ENCODE data around the gene TMEM52. TPM values are rescaled to one million over a fixed set of nuclear protein-coding genes. Genes with fewer than 3 reads are reported as not detected.

Gene TMEM52
- total and polyA plus RNA-seq, 2 of the 13 experiments (the other 11 are each of a cell fraction or from before 2014, with no cell fraction given): 13.2 to 18.7 TPM

DNA sequence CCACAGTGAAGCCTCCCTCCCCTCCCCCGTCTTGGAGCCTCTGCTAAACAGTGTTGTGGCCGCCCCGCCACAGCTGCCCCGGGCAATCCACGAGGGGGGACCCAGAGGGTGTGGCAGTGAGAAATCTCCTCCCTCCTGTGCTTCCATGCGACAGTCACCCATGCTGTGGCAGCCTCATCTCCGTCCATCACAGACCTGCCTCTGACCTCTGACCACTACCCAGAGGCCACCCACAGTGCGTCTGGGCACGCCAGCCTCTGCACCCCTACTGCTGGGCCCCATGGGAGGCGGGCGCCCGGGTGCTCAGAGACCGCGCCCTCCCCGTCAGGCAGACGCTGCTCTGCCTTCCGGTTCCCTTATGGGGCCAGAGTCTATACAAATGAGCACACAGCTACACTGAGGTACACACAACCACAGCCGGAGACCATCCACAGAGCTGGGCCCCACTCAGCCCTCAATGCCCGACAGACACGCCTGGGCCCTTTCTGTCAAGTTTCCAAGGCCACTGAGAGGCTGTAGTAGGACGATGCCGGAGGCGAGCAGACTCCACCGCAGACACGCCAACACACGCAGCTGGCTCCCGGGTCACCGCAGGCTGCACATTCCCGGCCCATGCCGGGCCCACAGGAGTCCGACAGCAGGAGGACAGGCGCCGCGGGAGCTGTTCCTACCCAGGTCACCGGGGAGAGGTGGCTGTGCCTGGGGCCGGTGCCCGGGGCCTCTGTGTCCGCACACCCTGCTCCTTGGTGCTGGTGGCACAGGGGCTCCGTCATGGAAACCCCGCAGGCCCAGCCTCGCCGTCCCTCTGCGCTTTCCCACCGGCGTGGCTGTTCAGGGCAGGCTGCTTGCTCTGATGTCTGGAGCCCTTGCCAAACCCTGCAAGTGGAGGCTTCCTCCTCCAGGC, 23.9 kb upstream of the TMEM52 start (continued):
- TF ChIP-seq, protein P1, sequence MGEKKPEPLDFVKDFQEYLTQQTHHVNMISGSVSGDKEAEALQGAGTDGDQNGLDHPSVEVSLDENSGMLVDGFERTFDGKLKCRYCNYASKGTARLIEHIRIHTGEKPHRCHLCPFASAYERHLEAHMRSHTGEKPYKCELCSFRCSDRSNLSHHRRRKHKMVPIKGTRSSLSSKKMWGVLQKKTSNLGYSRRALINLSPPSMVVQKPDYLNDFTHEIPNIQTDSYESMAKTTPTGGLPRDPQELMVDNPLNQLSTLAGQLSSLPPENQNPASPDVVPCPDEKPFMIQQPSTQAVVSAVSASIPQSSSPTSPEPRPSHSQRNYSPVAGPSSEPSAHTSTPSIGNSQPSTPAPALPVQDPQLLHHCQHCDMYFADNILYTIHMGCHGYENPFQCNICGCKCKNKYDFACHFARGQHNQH (CRISPR knock-in tag; IDR thresholded peaks at IDR 0.05): peak; percentile 85
- peak; percentile 51; the same call in 1 of the 2 replicates for TF ChIP-seq XBP1 (CRISPR knock-in tag; IDR thresholded peaks at IDR 0.05)
- peak; percentile 89 for TF ChIP-seq GABPB1 (CRISPR knock-in tag; IDR thresholded peaks at IDR 0.05)
- TF ChIP-seq SYNCRIP (IDR thresholded peaks at IDR 0.05; ENCODE audit: insufficient read depth, low read depth, low read length): no peak
- TF ChIP-seq FOXK2 (IDR thresholded peaks at IDR 0.05): no peak
- TF ChIP-seq ZNF543 (CRISPR knock-in tag; IDR thresholded peaks at IDR 0.05): peak; percentile 95
- TF ChIP-seq FOXO1 (CRISPR knock-in tag; IDR thresholded peaks at IDR 0.05): peak; percentile 28; the same call in 1 of the 2 replicates
- no peak; the same call in none of the 2 replicates for TF ChIP-seq ZNF431 (CRISPR knock-in tag; IDR thresholded peaks at IDR 0.05; ENCODE audit: borderline replicate concordance, low read depth)
- peak; percentile 82 for TF ChIP-seq SOX5 (CRISPR knock-in tag; IDR thresholded peaks at IDR 0.05; ENCODE audit: borderline replicate concordance)
- TF ChIP-seq ZNF44 (CRISPR knock-in tag; IDR thresholded peaks at IDR 0.05): no peak; the same call in 1 of the 2 replicates
- TF ChIP-seq ZNF546 (CRISPR knock-in tag; conservative IDR thresholded peaks at IDR 0.05): 0 out of 2 replicates have a peak, but pooled peaks have one; percentile 43
- no peak for TF ChIP-seq SMAD9 (CRISPR knock-in tag; IDR thresholded peaks at IDR 0.05)
- TF ChIP-seq SALL2 (CRISPR knock-in tag; IDR thresholded peaks at IDR 0.05): peak; percentile 69; the same call in 1 of the 2 replicates
- TF ChIP-seq CCAR2 (optimal IDR thresholded peaks at IDR 0.05; ENCODE audit: low read depth, low read length): no peak
- 0 out of 2 replicates have a peak, but pooled peaks have one; percentile 51 for TF ChIP-seq ZSCAN12 (CRISPR knock-in tag; IDR thresholded peaks at IDR 0.05)
- TF ChIP-seq GPN1 (CRISPR knock-in tag; IDR thresholded peaks at IDR 0.05; ENCODE audit: borderline replicate concordance): no peak
- no peak for TF ChIP-seq RFXANK (CRISPR knock-in tag; IDR thresholded peaks at IDR 0.05)
- TF ChIP-seq ZNF850 (CRISPR knock-in tag; conservative IDR thresholded peaks at IDR 0.05): no peak
- peak; percentile 60 for TF ChIP-seq KMT2A (CRISPR knock-in tag; IDR thresholded peaks at IDR 0.05)
- no peak for TF ChIP-seq ZNF30 (CRISPR knock-in tag; IDR thresholded peaks at IDR 0.05)
- TF ChIP-seq ZNF703 (CRISPR knock-in tag; IDR thresholded peaks at IDR 0.05; ENCODE audit: borderline replicate concordance): no peak
- no peak for TF ChIP-seq ZNF652 (CRISPR knock-in tag; IDR thresholded peaks at IDR 0.05; ENCODE audit: borderline replicate concordance, low read depth)
- TF ChIP-seq ZNF766 (CRISPR knock-in tag; IDR thresholded peaks at IDR 0.05; ENCODE audit: borderline replicate concordance): no peak
- 0 out of 2 replicates have a peak, but pooled peaks have one; percentile 30 for TF ChIP-seq PHF20 (CRISPR knock-in tag; IDR thresholded peaks at IDR 0.05)
- TF ChIP-seq YY1 (IDR thresholded peaks at IDR 0.05; ENCODE audit: insufficient read depth, insufficient replicate concordance, low read depth, low read length): peak; percentile 69
- peak; percentile 70 for TF ChIP-seq KDM6A (CRISPR knock-in tag; IDR thresholded peaks at IDR 0.05; ENCODE audit: low read depth)
- TF ChIP-seq ZC3H13 (CRISPR knock-in tag; IDR thresholded peaks at IDR 0.05): peak; percentile 75
- TF ChIP-seq BRF2 (CRISPR knock-in tag; IDR thresholded peaks at IDR 0.05): no peak
- TF ChIP-seq MAFF (IDR thresholded peaks at IDR 0.05; ENCODE audit: low read depth, low read length): no peak
- TF ChIP-seq KLF16 (CRISPR knock-in tag; IDR thresholded peaks at IDR 0.05): peak in 1 of 2 experiments; percentile 28; a peak in 2 of 4 replicates
- no peak for TF ChIP-seq ZFAT (CRISPR knock-in tag; conservative IDR thresholded peaks at IDR 0.05)
